ENCODE measurements around the gene KRTAP5-4.

DNA sequence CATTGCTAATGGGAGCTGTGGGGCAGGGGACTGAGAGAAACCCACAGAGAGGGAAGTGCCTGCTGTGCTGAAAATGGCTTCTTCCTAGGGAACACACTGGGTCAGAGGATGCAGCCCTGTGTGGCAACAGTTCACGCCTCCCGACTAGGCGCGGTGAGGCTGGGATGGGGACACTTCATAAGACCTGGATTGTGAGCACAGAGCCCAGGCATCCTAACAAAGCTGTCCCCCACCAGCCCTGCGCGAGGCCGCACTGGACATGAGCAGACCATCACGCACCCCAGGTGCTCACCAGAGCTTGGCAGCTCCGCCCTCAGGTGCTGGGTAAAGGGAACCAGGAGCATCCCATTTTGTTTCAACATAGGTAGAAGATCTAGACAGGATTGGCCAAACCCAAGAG lies 1.8 kb upstream of the KRTAP5-4 start:
- TF ChIP-seq EZH2 (optimal IDR thresholded peaks at IDR 0.05; ENCODE audit: low read depth, low read length) = no peak
- TF ChIP-seq, protein P1, sequence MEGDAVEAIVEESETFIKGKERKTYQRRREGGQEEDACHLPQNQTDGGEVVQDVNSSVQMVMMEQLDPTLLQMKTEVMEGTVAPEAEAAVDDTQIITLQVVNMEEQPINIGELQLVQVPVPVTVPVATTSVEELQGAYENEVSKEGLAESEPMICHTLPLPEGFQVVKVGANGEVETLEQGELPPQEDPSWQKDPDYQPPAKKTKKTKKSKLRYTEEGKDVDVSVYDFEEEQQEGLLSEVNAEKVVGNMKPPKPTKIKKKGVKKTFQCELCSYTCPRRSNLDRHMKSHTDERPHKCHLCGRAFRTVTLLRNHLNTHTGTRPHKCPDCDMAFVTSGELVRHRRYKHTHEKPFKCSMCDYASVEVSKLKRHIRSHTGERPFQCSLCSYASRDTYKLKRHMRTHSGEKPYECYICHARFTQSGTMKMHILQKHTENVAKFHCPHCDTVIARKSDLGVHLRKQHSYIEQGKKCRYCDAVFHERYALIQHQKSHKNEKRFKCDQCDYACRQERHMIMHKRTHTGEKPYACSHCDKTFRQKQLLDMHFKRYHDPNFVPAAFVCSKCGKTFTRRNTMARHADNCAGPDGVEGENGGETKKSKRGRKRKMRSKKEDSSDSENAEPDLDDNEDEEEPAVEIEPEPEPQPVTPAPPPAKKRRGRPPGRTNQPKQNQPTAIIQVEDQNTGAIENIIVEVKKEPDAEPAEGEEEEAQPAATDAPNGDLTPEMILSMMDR (IDR thresholded peaks at IDR 0.05; ENCODE audit: low read length) = no peak
